NCI-H2227 (cell line): ENCODE measurements around the gene CPSF4L.
"Not testable (repeated sequence)": the region's sequence is repeated elsewhere in the genome, so short reads cannot be mapped to it uniquely, and the experiment has no call there.

Experiments
- DNase-seq: peaks from one replicate; lab custom pipeline; 2025; ENCODE audit not compliant: unreplicated experiment; lab: John Stamatoyannopoulos, UW

Gene CPSF4L

DNA sequence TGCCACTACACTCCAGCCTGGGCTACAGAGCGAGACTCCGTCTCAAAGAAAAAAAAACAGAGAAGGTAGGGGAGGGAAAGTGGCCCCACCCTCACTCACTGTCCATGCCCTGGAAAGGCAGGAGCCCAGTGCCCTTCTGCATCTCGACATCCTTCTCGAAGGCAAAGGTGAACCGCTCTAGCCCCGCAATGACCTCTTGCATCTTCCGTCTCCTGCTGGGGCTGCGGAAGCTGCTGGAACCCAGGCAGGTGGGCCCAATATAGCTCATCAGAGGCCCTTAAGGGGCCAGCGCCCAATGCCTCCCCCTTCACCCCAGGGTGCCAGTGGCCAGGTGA is at the start of gene CPSF4L:
TSS of gene CPSF4L (minus strand) at position 264 of the 335 bp plus-strand sequence. CDS start at position 202, 62 bp downstream.
- DNase-seq, result no peak

GRCh38 chr17:73311428-73311780 is 49.7 kb upstream of the CPSF4L start:
- peak; percentile 57 for DNase-seq

DNA sequence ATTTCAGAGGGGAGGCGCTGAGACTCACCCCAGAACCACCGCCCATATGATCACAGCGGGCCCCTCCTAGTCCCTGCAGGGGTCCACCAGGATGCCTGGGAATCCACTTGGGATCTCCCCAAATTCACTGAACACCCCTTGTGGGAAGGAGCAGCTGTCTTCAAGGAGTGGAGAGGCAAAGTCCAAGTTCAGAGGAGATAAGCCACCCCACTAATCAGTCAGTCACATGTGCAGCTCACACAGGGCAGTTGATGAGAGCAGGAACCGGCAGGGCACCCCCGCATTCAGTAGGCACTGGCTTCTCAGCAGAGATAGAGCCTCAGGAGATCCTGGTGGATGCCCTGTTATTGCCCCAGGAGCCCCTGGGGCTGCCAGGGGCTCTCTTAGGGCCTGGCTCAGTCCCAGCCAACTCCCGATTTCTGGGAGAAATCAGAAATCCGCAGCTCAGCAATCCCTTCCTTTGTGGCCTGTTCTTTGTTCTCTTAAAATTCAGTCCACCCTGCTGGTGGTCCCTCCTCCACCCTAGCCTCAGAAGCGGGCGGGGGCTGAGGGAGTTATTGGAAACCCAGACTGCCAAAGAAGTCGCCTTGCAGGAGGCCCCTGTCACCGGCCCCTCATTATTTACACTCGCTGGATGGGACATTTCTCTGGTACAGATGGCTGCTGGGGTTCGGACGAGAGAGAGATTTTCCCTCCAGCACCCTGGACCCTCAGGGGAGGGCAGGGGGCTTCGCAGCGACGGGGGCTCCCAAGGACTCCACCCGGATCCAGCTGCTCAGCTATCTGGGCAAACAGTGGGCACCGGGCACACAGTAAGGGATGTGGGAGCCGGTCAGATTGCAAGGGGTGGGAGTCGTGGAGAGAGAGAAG is 48.3 kb upstream of the CPSF4L start:
- peak; percentile 38 for DNase-seq

- not testable (repeated sequence) for DNase-seq
Observed at GRCh38 chr17:73308959-73309358, 47.3 kb upstream of the CPSF4L start.

GRCh38 chr17:73308017-73308823 is 46.5 kb upstream of the CPSF4L start:
- no peak for DNase-seq

- no peak for DNase-seq
Observed at GRCh38 chr17:73307130-73307529, 45.5 kb upstream of the CPSF4L start.

DNA sequence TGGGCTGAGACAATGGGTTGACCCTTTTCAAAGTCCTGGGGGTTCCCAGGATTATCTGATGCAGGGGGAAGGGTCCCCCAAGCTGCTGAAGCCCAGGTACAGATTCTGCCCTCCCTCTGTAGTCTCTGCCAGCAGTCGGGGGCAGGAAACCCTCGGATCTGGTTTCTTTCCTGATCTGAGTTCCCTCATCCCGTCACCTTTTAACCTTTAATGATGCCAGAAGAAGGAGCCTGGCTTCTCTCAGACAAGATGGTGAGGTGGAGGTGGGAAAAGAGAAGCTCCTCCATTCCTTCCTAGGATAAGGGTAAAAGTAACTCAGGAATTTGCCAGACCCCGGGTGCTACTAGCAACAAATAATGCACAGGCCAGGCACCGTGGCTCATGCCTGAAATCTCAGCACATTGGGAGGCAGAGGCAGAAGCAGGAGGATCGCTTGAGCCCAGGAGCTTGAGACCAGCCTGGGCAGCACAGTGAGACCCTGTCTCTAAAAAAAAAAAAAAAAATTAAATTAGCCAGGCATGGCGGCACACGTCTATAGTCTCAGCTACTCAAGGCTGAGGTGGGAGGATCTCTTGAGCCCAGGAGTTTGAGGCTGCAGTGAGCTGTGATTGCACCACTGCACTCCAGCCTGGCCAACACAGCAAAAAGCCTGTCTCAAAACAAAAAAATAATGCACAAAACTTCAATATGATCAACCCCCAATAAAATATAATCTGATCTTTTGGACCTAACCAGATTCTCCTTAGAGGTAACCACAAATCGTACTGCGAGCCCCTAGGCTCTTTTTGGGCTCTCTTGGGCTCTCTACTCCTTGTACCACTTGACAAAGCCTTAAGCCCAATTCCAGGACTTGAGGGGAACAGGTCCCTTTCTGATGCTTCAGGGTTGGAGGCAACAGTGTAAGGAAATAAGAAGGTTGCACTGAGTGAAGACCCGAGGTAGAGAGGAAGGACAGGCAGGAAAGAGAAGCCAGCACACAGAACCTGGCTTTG is 44.5 kb upstream of the CPSF4L start:
- DNase-seq, result no peak

GRCh38 chr17:73304971-73305812 is 43.5 kb upstream of the CPSF4L start:
- peak; percentile 70 for DNase-seq

DNA sequence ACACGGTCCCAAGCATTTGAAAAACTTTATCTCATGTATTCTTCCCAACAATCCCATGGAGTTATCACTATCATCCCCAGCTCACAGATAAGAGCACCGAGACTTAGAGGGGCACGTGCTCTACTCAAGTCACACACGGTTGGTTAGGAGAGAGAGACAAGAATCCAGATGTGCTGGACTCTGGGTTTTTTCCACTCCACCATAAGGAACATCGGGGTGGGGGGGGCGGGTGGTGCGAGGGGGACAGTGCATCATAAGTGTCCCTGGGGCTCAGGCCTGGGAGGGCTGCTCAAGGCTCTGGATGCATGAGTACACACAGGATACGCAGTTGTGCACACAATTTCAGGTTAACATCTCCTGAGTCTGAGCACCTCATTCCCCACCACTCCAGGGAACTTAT is 42.8 kb upstream of the CPSF4L start:
- no peak for DNase-seq

GRCh38 chr17:73302189-73302588 is 40.5 kb upstream of the CPSF4L start:
- no peak for DNase-seq

DNA sequence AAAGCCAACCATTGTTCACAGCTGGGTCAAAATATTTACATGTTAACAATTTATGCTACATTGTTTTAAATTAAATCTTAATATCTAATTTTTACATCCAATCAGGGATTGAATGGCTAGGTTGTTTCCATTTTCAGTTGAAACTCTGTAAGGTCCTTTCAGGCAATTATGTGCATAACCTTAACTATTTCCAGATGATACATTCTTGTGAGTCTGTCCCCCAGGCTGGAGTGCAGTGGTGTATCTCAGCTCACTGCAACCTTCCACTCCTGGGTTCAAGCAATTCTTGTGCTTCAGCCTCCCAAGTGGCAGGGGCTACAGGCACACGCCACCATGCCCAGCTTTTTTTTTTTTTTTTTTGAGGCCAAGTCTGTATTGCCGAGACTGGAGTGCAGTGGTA is 39.7 kb upstream of the CPSF4L start:
- no peak for DNase-seq

DNA sequence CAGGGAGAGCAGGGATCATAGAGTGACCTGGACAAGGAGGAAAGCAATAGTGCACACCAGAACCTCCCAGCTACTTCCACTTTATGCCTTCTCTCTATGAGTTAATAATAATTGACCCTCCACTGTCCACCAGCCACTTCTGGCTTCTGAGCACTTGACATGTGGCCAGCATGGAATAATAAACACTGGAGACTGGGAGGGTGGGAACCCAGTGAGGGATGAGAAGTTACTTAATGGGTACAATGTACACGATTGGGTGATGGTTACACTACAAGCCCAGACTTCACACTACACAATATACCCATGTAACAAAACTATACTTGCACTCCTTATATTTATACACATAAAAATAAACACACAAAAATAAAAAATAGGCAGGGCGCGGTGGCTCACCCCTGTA is 38.7 kb upstream of the CPSF4L start:
- DNase-seq, result no peak

DNA sequence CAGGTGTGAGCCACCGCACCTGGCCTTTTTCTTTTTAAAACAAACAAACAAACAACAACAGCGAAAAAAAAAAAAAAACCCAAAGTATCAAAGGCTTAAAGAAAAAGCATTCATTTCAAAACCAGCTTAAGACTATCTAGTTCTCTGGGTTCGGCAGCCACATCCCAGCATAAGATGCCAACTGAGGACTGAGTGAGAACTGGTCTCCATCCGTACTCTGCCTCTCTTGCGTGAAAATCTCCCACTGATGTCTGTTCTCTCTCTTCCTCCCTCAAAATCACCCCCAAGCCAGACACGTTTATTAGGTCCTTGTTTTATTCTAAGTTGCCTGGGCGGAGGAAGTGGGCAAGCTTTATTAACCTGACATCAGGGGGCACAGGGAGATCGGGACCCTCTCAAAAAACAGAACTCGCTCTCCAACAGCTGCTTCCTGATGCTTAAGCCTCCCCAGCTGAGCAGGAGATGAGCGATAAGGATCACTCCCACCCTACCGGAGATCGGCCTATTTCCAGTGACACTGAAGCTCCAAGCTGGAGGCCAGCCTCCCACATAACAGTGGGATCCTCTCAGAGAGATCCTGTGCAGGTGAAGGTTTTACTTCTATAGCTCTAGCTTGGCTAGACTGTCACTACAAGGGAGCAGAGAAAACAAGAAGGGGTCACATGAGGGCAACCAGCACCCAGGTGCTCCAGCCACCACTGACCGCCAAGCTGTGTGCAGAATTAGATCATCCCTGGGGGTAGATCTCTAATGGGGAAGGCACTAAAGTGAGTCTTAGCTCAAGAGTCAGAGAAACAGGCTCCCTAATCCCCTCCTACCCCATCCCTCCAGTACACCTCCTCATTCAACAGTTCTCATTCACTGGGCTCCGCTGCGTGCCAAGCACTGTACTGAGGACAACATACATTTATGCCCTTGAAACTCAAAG is 36.5 kb upstream of the CPSF4L start:
- peak; percentile 39 for DNase-seq

- DNase-seq, result no peak
Observed at GRCh38 chr17:73293480-73293911, 31.8 kb upstream of the CPSF4L start.

DNA sequence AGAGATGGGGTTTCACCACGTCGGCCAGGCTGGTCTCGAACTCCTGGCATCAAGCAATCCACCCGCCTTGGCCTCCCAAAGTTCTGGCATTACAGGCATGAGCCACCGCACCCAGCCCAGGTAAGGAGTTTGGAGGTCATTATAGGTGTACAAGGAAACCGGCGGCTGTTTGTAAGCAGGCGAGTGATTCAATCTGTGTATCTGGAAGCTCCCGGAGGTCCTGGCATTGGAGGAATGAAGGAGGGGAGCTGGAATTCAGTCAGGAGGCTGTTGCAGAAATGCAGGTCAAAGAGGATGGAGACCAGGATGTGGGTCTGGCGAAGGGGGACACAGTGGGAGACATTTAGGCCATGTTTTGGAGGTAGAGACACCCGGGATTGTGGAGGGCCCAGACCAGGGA is 31.4 kb upstream of the CPSF4L start:
- DNase-seq, result no peak

- no peak for DNase-seq
Observed at GRCh38 chr17:73292031-73292531, 30.4 kb upstream of the CPSF4L start.

DNA sequence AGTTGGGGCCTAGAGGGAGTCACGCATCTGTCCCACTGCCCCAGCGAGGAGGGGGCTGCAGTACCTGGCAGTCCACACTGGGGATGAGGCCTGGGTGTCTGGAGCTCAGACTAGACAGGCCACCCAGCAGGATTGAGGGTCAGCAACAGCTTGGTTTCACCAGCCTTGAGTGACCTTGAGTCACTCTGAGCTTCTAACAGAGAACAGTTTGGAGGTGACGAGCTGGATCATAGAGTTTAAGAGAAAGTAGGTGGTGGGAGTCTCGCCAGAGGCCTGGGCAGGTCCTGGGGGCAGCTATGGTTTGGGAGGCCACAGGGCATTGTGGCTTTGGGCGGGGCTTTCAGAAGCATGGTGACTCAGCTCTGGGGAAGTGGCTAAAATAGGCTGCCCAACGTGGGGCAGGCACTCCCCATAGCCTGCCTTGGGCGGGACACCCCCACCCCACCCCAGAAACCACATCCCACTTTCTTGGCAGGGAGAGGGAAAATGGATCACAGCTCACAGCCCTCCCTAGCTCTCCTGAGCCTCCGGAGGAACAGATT is 29.7 kb upstream of the CPSF4L start:
- no peak for DNase-seq

GRCh38 chr17:73290399-73291259 is 28.9 kb upstream of the CPSF4L start:
- DNase-seq, result no peak
